Caco-2 (cell line): ENCODE data around the gene CPSF3. TPM values are rescaled to one million over a fixed set of nuclear protein-coding genes. Genes with fewer than 3 reads are reported as not detected.
A peak's percentile ranks its signal among the peaks of the same experiment; 100 is the strongest.

ENCODE experiments used
- BruUV-seq: library from RNA; stranded (reverse); fragments of 400-500 nt; replicated peaks from 2 replicates; lab custom pipeline; 2021; lab: Mats Ljungman, UMichigan
- CTCF ChIA-PET: fragments of 300-600 bp; sonication (Branson Sonifier 250); formaldehyde crosslinking; loops from one replicate; lab custom pipeline; 2022; ENCODE audit warnings: antibody characterized with exemption; lab: Charles Lee
- POLR2A ChIA-PET: fragments of 300-600 bp; sonication (Branson Sonifier 250); formaldehyde crosslinking; loops from one replicate; lab custom pipeline; 2022; ENCODE audit warnings: antibody characterized with exemption; lab: Charles Lee
- DNase-seq, 2 experiments: peaks; one replicate each; pipeline versions ENCODE4 v3.0.0 to v3.0.0-alpha.2; 2020 to 2022
- H3K27me3 ChIP-seq: replicated peaks from 2 replicates; pipeline ENCODE4 v1.6.0; 2011; ENCODE audit warnings: low read length; ENCODE audit not compliant: control insufficient read depth, insufficient read depth
- H3K36me3 ChIP-seq: 2 replicates; pipeline ENCODE4 v1.5.1; 2011; ENCODE audit warnings: low read length; ENCODE audit not compliant: control insufficient read depth, insufficient read depth
- H3K4me1 ChIP-seq: fragments of 250-450 bp; sonication (Bioruptor Pico); 2 replicates; pipeline ENCODE4 v1.5.1; 2020; ENCODE audit warnings: mild to moderate bottlenecking
- H3K4me3 ChIP-seq: 2 replicates; pipeline ENCODE4 v1.5.1; 2011; ENCODE audit warnings: low read depth, mild to moderate bottlenecking, control low read depth, low read length
- H3K9me3 ChIP-seq: fragments of 250-450 bp; sonication (Bioruptor Pico); 2 replicates; pipeline ENCODE4 v1.5.1; 2020; ENCODE audit warnings: mild to moderate bottlenecking, moderate library complexity
- H3K27ac Mint-ChIP-seq: one replicate; pipeline ENCODE4 v1.8.0; 2022; ENCODE audit warnings: mixed read lengths; ENCODE audit not compliant: unreplicated experiment
- H3K27me3 Mint-ChIP-seq: one replicate; pipeline ENCODE4 v1.8.0; 2022; ENCODE audit warnings: mixed read lengths; ENCODE audit not compliant: insufficient read depth, unreplicated experiment
- H3K36me3 Mint-ChIP-seq: one replicate; pipeline ENCODE4 v1.8.0; 2022; ENCODE audit warnings: mild to moderate bottlenecking, mixed read lengths; ENCODE audit not compliant: insufficient read depth, unreplicated experiment
- H3K4me1 Mint-ChIP-seq: one replicate; pipeline ENCODE4 v1.8.0; 2022; ENCODE audit warnings: low read depth, mixed read lengths; ENCODE audit not compliant: unreplicated experiment
- H3K4me3 Mint-ChIP-seq: one replicate; pipeline ENCODE4 v1.8.0; 2022; ENCODE audit warnings: mild to moderate bottlenecking, moderate library complexity, mixed read lengths; ENCODE audit not compliant: unreplicated experiment
- H3K9me3 Mint-ChIP-seq: one replicate; pipeline ENCODE4 v1.8.0; 2022; ENCODE audit warnings: mixed read lengths; ENCODE audit not compliant: unreplicated experiment
- CTCF ChIP-seq, 2 experiments: fragments of 200-600 bp in 1 of 2; IDR thresholded peaks; 1 replicate in 1 of 2; 2 replicates in 1 of 2; pipeline versions ENCODE4 v1.5.1 to v1.8.0; 2011 to 2022; ENCODE audit warnings: antibody characterized with exemption in 1 of 2, control low read depth in 1 of 2, inconsistent platforms in 1 of 2, low read depth in 1 of 2, low read length in 1 of 2, mild to moderate bottlenecking in 1 of 2, moderate library complexity in 1 of 2; ENCODE audit not compliant: insufficient read depth in 1 of 2, severe bottlenecking in 1 of 2, unreplicated experiment in 1 of 2
- intact Hi-C: fragments of 100-400 bp; cut with micrococcal nuclease; formaldehyde crosslinking; loops from one replicate; pipeline ENCODE4 v1.10.0; 2022; ENCODE audit not compliant: unreplicated experiment
- total RNA-seq: library from RNA; stranded (reverse); gene quantifications from 2 replicates; pipeline ENCODE4 v1.2.3, GENCODE V29; 2022

Gene CPSF3
- total RNA-seq, 1 experiment from 2014 or later, result 95.0 TPM

DNA sequence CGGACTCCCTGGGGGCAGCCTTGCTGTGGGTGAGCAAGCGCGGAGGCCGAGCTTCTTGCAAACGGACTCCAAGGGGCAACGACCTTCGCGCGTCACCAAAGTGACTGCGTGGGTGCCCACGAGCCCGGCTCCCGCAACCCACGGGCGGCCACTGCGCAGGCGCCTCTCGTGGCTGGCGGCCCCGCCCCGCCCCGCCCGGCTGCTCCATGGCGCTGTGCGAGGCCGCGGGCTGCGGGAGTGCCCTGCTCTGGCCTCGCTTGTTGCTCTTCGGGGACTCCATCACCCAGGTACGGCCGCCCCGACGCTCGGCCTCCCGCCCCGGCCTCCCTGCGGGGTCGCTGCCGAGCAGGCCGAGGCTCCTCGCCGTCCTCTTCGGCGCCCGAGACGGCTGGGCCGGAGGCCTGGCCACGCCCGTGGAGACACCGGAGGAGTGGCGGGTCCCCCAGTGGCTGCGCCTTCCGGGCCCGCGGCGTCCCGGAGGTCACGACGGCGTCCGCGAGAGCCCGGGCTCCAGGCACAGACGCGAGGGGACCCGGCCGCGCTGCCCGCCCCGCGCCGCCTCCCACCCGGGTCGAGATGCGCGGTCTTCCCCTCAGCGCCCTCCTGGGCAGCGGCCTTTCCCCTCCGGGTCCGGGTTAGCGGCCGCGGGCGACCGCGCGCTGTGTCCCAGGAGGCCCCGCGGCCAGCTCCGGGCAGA lies 51.1 kb downstream of the CPSF3 start, which contains the start of gene IAH1:
IAH1 (plus strand) TSS at position 191 of the 697 bp plus-strand sequence; CDS start at position 207, 16 bp downstream.
- H3K27me3 Mint-ChIP-seq, result no peaks in the 10 kb centered on the region
- CTCF ChIA-PET, result interaction anchor here (0.6 to 2.3 kb wide), 2 partner anchors 10 to 81 kb away, joined by 3 to 6 read pairs; partner anchors contain the start of gene ADAM17
- DNase-seq, result peak; percentile 49 to 70
- H3K4me1 Mint-ChIP-seq, result no peaks in the 10 kb centered on the region
- H3K9me3 Mint-ChIP-seq, result no peaks in the 10 kb centered on the region
- intact Hi-C loops, result no loop called here
- no TSS peak for BruUV-seq
- H3K9me3 ChIP-seq, result no peaks in the 10 kb centered on the region
- H3K27ac Mint-ChIP-seq, result peak within 1 kb of the TSS; percentile 72
- no peaks in the 10 kb centered on the region for H3K27me3 ChIP-seq
- peaks cover 4% of the 10 kb centered on the region; the same call in 1 of the 2 replicates for H3K36me3 ChIP-seq
- no peaks in the 10 kb centered on the region for H3K4me1 ChIP-seq
- H3K4me3 ChIP-seq, result peak within 1 kb of the TSS; percentile 72
- peaks cover 58% of the 10 kb centered on the region for H3K36me3 Mint-ChIP-seq
- peak within 1 kb of the TSS; percentile 74 for H3K4me3 Mint-ChIP-seq
- no peak for TF ChIP-seq CTCF (IDR thresholded peaks at IDR 0.05; ENCODE audit: insufficient read depth in 1 of 2, low read depth in 1 of 2, low read length in 1 of 2, severe bottlenecking in 1 of 2, unreplicated experiment in 1 of 2)
- POLR2A ChIA-PET, result interaction anchor here (0.6 to 1.0 kb wide), 3 partner anchors 22 to 81 kb away, joined by 3 to 5 read pairs (median 3); no protein-coding TSS in a partner anchor

DNA sequence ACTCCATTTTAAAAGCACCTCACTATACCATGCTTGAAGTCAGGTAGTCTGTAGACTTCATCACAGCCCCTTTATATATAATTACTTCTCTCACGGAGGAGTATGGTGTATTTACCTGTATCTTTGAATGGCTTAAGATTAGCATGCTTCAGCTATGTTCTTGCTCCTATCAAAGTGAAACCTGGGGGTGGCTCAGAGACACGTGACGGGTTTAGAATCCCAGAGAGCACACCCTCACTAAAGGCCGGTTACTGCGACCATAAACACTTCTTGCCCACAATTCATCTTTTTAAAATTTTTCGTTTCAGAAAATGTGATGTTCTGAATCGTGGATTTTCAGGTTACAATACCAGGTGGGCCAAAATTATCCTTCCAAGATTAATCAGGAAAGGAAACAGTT lies 54.5 kb downstream of the CPSF3 start:
- Histone ChIP-seq H3K27me3 (no peaks in the 10 kb centered on the region), H3K36me3 (peaks cover 2% of the 10 kb centered on the region; the same call in 1 of the 2 replicates), H3K4me3 (no peak overlapping the region), H3K9me3 (no peaks in the 10 kb centered on the region), H3K4me1 (no peaks in the 10 kb centered on the region; the same call in 1 of the 2 replicates)
- H3K36me3 Mint-ChIP-seq, result peaks cover 52% of the 10 kb centered on the region
- TF ChIP-seq CTCF (IDR thresholded peaks at IDR 0.05; ENCODE audit: insufficient read depth in 1 of 2, low read depth in 1 of 2, low read length in 1 of 2, severe bottlenecking in 1 of 2, unreplicated experiment in 1 of 2), result no peak
- H3K4me3 Mint-ChIP-seq, result no peak overlapping the region
- ChIA-PET CTCF (no interaction called here), POLR2A (no interaction called here)
- BruUV-seq, result no TSS peak
- intact Hi-C loops, result no loop called here
- H3K27me3 Mint-ChIP-seq, result no peaks in the 10 kb centered on the region
- H3K4me1 Mint-ChIP-seq, result no peaks in the 10 kb centered on the region
- H3K27ac Mint-ChIP-seq, result no peak overlapping the region
- no peaks in the 10 kb centered on the region for H3K9me3 Mint-ChIP-seq
- DNase-seq, result no peak

DNA sequence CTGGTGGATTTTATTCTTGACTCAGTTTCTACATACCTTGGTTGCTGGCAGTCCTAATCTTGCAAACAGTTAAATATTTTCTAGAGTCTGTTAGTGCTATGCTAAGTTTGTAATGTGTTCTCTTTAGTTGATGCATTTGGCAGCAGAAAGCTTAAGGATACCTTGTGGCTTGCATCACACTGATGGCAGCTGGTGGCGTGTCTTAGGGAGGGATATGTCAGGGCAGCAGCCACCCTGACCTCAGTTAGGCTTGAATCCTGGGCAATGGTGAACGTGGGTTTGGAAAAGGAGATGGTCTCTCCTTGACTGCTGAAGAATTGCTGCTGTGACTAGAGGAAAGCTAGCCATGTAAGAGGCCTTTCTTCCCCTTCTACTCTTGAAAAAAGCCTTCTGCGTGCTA lies 55.1 kb downstream of the CPSF3 start:
- TF ChIP-seq CTCF (IDR thresholded peaks at IDR 0.05; ENCODE audit: insufficient read depth in 1 of 2, low read depth in 1 of 2, low read length in 1 of 2, severe bottlenecking in 1 of 2, unreplicated experiment in 1 of 2), result no peak
- Histone ChIP-seq H3K4me1 (no peaks in the 10 kb centered on the region; the same call in 1 of the 2 replicates), H3K4me3 (no peak overlapping the region), H3K27me3 (no peaks in the 10 kb centered on the region), H3K36me3 (peaks cover 2% of the 10 kb centered on the region; the same call in 1 of the 2 replicates), H3K9me3 (no peaks in the 10 kb centered on the region)
- ChIA-PET POLR2A (no interaction called here), CTCF (no interaction called here)
- Mint-ChIP-seq H3K4me1 (no peaks in the 10 kb centered on the region), H3K36me3 (peaks cover 50% of the 10 kb centered on the region), H3K4me3 (no peak overlapping the region), H3K9me3 (no peaks in the 10 kb centered on the region), H3K27me3 (no peaks in the 10 kb centered on the region), H3K27ac (no peak overlapping the region)
- DNase-seq, result no peak
- intact Hi-C loops, result no loop called here
- no TSS peak for BruUV-seq
